ENCODE measurements around the gene ZNF653. TPM values are rescaled to one million over a fixed set of nuclear protein-coding genes. Genes with fewer than 3 reads are reported as not detected.

ZNF653 gene
- total and polyA plus RNA-seq, 2 of the 8 experiments (the other 6 are each of a cell fraction or from before 2014, with no cell fraction given), result 7.0 to 7.9 TPM

- no peaks in the 10 kb centered on the region for H3K79me1 ChIP-seq (ENCODE audit: low read depth, low read length)
- no peaks in the 10 kb centered on the region for H3K79me2 ChIP-seq (ENCODE audit: control insufficient read depth in 1 of 2, insufficient read depth in 2 of 2, low read length in 2 of 2)
- H3K4me1 ChIP-seq (replicated peaks in 1 of 4; ENCODE audit: control insufficient read depth in 3 of 4, insufficient read depth in 4 of 4, low read length in 3 of 4), result peaks cover 0 to 4% (median 1%) of the 10 kb centered on the region in 4 experiments; a peak in 4 of 7 replicates
- no peak overlapping the region for H2BK12ac ChIP-seq (ENCODE audit: low read depth, low read length)
- H4K8ac ChIP-seq (ENCODE audit: extremely low read depth, insufficient read depth, low read length), result peak overlapping the region; percentile 63; the same call in 1 of the 2 replicates
- no peaks in the 10 kb centered on the region; the same call in 1 of the 2 replicates for H3K23me2 ChIP-seq (ENCODE audit: low read depth, low read length)
- no peak overlapping the region for H3K14ac ChIP-seq (ENCODE audit: insufficient read length)
- no peak overlapping the region for H2BK120ac ChIP-seq (replicated peaks; ENCODE audit: low read depth, low read length)
- H3K4ac ChIP-seq (replicated peaks; ENCODE audit: insufficient read length, low read depth, low read length), result no peak overlapping the region
- no peak overlapping the region for H3K4me2 ChIP-seq (ENCODE audit: insufficient read depth in 1 of 2, low read depth in 2 of 2, low read length in 2 of 2)
- no peak overlapping the region for H4K5ac ChIP-seq (ENCODE audit: insufficient read length, low read depth, low read length)
- H3K4me3 ChIP-seq (ENCODE audit: extremely low read depth in 1 of 4, insufficient read depth in 2 of 4, low read depth in 3 of 4, low read length in 4 of 4), result no peak overlapping the region
- no peak overlapping the region for H2AFZ ChIP-seq (ENCODE audit: low read length)
- no peaks in the 10 kb centered on the region; a peak in 1 of 8 replicates for H3K36me3 ChIP-seq (ENCODE audit: control insufficient read depth in 2 of 4, insufficient read depth in 4 of 4, low read length in 3 of 4)
- H2BK5ac ChIP-seq (ENCODE audit: low read depth, low read length), result no peak overlapping the region; the same call in 1 of the 2 replicates
- no peak overlapping the region; a peak in 1 of 7 replicates for H3K9ac ChIP-seq (replicated peaks in 1 of 4; ENCODE audit: extremely low read depth in 1 of 4, low read depth in 3 of 4, low read length in 3 of 4)
- H3K27me3 ChIP-seq (replicated peaks in 1 of 4; ENCODE audit: control insufficient read depth in 3 of 4, extremely low read depth in 1 of 4, insufficient read depth in 3 of 4, low read length in 3 of 4), result peaks cover 0 to 3% (median under 1%) of the 10 kb centered on the region in 4 experiments; a peak in 3 of 7 replicates
- no peak overlapping the region for H3K27ac ChIP-seq (ENCODE audit: low read depth, low read length)
- H3K9me3 ChIP-seq (ENCODE audit: insufficient read depth in 2 of 2, low read depth in 1 of 2, low read length in 1 of 2), result no peaks in the 10 kb centered on the region
- no peak overlapping the region for H2BK15ac ChIP-seq (ENCODE audit: low read length)
- H3K23ac ChIP-seq (ENCODE audit: insufficient read length), result no peak overlapping the region
- H3K18ac ChIP-seq (ENCODE audit: extremely low read depth, low read length), result no peak overlapping the region
- no peak overlapping the region for H4K91ac ChIP-seq (replicated peaks; ENCODE audit: insufficient read length, low read length)
- no peak overlapping the region for H3K56ac ChIP-seq (replicated peaks; ENCODE audit: insufficient read length, low read depth, low read length)
- no peak overlapping the region for H2BK20ac ChIP-seq (ENCODE audit: low read length)
- WGBS, 2 experiments (ENCODE audit: extremely low coverage in 1 of 2, insufficient coverage in 1 of 2, insufficient read length in 1 of 2, insufficient replicate concordance in 2 of 2, low coverage in 1 of 2, low lambda C conversion rate in 2 of 2, missing lambda C conversion rate in 1 of 2), result 94% methylated on average over 40 of the region's 45 CpGs; no CpG with 5 or more reads in 1 of the 2 experiments
- ChIA-PET CTCF (ENCODE audit: partially characterized antibody) (interaction anchor here (1.1 to 6.4 kb wide), 3 partner anchors 9 to 65 kb away, joined by 3 to 37 read pairs (median 4); no protein-coding TSS in a partner anchor), POLR2A (ENCODE audit: partially characterized antibody) (interaction anchor here (0.5 kb wide), 1 partner anchor 194 kb away, joined by 3 read pairs; no protein-coding TSS in a partner anchor)
- peaks cover 2 to 3% of the 10 kb centered on the region in 2 experiments for H4K20me1 ChIP-seq (replicated peaks in 1 of 2; ENCODE audit: control insufficient read depth in 1 of 2, insufficient read depth in 2 of 2, low read length in 2 of 2)
- FAIRE-seq (no peak), DNase-seq (ENCODE audit: low read depth in 1 of 2, low spot score in 2 of 2) (no peak)
- no peak overlapping the region for H2AK5ac ChIP-seq (ENCODE audit: low read depth, low read length)
- TF ChIP-seq KDM4A (IDR thresholded peaks at IDR 0.05; ENCODE audit: low read depth, low read length, severe bottlenecking) (no peak), EGR1 (IDR thresholded peaks at IDR 0.05; ENCODE audit: borderline replicate concordance, low read depth, low read length) (no peak), CREB1 (IDR thresholded peaks at IDR 0.05) (no peak), POLR2AphosphoS5 (IDR thresholded peaks at IDR 0.05; ENCODE audit: low read depth, low read length) (no peak), SAP30 (IDR thresholded peaks at IDR 0.05; ENCODE audit: insufficient read depth, insufficient replicate concordance, low read length) (no peak), YY1 (IDR thresholded peaks at IDR 0.05; ENCODE audit: low read depth, low read length) (no peak), SUZ12 (IDR thresholded peaks at IDR 0.05; ENCODE audit: low read length) (no peak), JUND (IDR thresholded peaks at IDR 0.05; ENCODE audit: low read length) (no peak), RBBP5 (IDR thresholded peaks at IDR 0.05; ENCODE audit: borderline replicate concordance, low read depth, low read length) (no peak), ZNF274 (IDR thresholded peaks at IDR 0.05; ENCODE audit: borderline replicate concordance, extremely low read depth, low read length) (no peak), TAF1 (IDR thresholded peaks at IDR 0.05; ENCODE audit: low read depth, low read length) (no peak), E2F6 (IDR thresholded peaks at IDR 0.05) (no peak)
Observed at GRCh38 chr19:11486661-11487503, 18.8 kb downstream of the ZNF653 start.
